Activated naive CD4-positive, alpha-beta T cell treated with anti-CD3 and anti-CD28 coated beads, Interleukin-2, amount 10 ng/mL, durations not matched to agents 7 days and 5 days (primary cell): ENCODE results near the gene ANTXRL.
"Not testable (repeated sequence)": the region's sequence is repeated elsewhere in the genome, so short reads cannot be mapped to it uniquely, and the experiment has no call there.

Experiments used
- CTCF ChIA-PET: fragments of 350-600 bp; sonication (Branson Sonifier 250); formaldehyde crosslinking; loops from one replicate; lab custom pipeline; 2021; ENCODE audit warnings: antibody characterized with exemption; lab: Charles Lee
- DNase-seq: peaks from one replicate; pipeline ENCODE4 v3.0.0-alpha.2; 2020
- H3K27ac Mint-ChIP-seq: one replicate; pipeline ENCODE4 v1.8.0; 2021; ENCODE audit warnings: mild to moderate bottlenecking, moderate library complexity, mixed read lengths
- H3K27me3 Mint-ChIP-seq: one replicate; pipeline ENCODE4 v1.8.0; 2021; ENCODE audit warnings: mild to moderate bottlenecking, mixed read lengths
- H3K36me3 Mint-ChIP-seq: one replicate; pipeline ENCODE4 v1.8.0; 2021; ENCODE audit warnings: mixed read lengths
- H3K4me1 Mint-ChIP-seq: one replicate; pipeline ENCODE4 v1.8.0; 2021; ENCODE audit warnings: mixed read lengths
- H3K4me3 Mint-ChIP-seq: one replicate; pipeline ENCODE4 v1.8.0; 2021; ENCODE audit warnings: mild to moderate bottlenecking, moderate library complexity, mixed read lengths
- H3K9me3 Mint-ChIP-seq: one replicate; pipeline ENCODE4 v1.8.0; 2021; ENCODE audit warnings: mixed read lengths

Gene ANTXRL

GRCh38 chr10:46310851-46311250, 24.1 kb downstream of the ANTXRL start:
- Mint-ChIP-seq H3K27ac (no peak overlapping the region), H3K27me3 (peaks cover 54% of the 10 kb centered on the region), H3K36me3 (no peaks in the 10 kb centered on the region), H3K4me3 (no peak overlapping the region), H3K9me3 (no peaks in the 10 kb centered on the region), H3K4me1 (no peaks in the 10 kb centered on the region)
- no peak for DNase-seq
- CTCF ChIA-PET, result no interaction called here

- no peak for DNase-seq
- CTCF ChIA-PET, result no interaction called here
- Mint-ChIP-seq H3K27me3 (peaks cover 51% of the 10 kb centered on the region), H3K4me3 (no peak overlapping the region), H3K9me3 (no peaks in the 10 kb centered on the region), H3K27ac (no peak overlapping the region), H3K36me3 (no peaks in the 10 kb centered on the region), H3K4me1 (no peaks in the 10 kb centered on the region)
These were observed 24.7 kb downstream of the ANTXRL start for GRCh38 chr10:46311501-46311951.

DNA sequence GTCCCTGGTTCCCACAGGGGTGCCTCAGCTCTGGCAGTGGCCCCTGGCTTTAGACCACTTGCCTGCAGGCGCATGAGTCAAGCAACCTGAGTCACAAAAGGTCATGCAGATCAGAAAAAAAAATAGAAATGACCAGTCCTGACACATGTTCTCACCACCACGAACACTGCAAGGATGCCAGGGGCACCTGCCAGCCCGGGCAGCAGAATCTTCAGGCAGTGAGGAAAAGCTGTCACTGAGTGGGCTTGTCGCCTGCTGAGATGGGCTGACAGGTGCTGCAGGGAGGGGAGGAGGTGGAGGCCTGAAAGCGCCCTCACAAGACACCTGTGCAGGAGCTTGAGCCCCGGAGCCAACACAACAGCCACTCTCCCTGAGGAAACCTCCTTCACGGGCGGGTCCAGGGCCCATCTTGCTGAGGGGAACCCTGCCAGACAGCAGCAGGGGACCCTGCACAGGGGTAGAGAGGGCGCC, 25.2 kb downstream of the ANTXRL start:
- H3K4me1 Mint-ChIP-seq, result not testable (repeated sequence)

DNA sequence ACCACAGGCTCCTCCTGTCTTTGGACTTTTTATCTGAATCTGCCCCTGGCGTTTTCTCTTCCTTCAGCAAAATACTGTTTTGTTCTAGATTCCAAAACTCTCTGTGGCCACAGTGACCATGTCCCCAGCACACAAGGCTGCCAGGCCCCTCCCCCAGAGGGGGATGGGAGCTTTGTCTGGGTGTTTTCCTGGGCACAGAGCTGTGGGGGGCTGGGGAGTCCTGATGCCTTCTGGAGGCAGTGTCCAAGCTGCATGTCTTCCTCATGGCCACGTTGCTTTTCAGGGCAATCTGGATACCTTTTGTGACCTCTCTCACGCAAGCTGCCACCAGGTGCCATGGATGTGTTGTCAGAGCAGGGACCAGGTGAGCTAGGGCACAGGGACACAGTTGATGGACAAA, 26.2 kb downstream of the ANTXRL start:
- H3K27ac Mint-ChIP-seq, result no peak overlapping the region
- DNase-seq, result no peak
- H3K9me3 Mint-ChIP-seq, result no peaks in the 10 kb centered on the region
- no peak overlapping the region for H3K4me3 Mint-ChIP-seq
- H3K36me3 Mint-ChIP-seq, result no peaks in the 10 kb centered on the region
- CTCF ChIA-PET, result no interaction called here
- no peaks in the 10 kb centered on the region for H3K4me1 Mint-ChIP-seq
- peaks cover 47% of the 10 kb centered on the region for H3K27me3 Mint-ChIP-seq

More for the DNA sequence above, 25.2 kb downstream of the ANTXRL start:
- CTCF ChIA-PET, H3K36me3 Mint-ChIP-seq, DNase-seq, H3K4me3 Mint-ChIP-seq, H3K27ac Mint-ChIP-seq, H3K9me3 Mint-ChIP-seq: not testable (repeated sequence)
- peaks cover 49% of the 10 kb centered on the region for H3K27me3 Mint-ChIP-seq

GRCh38 chr10:46314071-46314470, 27.3 kb downstream of the ANTXRL start:
- CTCF ChIA-PET, result no interaction called here
- Mint-ChIP-seq H3K27ac (no peak overlapping the region), H3K27me3 (peaks cover 41% of the 10 kb centered on the region), H3K9me3 (no peaks in the 10 kb centered on the region), H3K4me1 (no peaks in the 10 kb centered on the region), H3K36me3 (no peaks in the 10 kb centered on the region), H3K4me3 (no peak overlapping the region)
- DNase-seq, result no peak

DNA sequence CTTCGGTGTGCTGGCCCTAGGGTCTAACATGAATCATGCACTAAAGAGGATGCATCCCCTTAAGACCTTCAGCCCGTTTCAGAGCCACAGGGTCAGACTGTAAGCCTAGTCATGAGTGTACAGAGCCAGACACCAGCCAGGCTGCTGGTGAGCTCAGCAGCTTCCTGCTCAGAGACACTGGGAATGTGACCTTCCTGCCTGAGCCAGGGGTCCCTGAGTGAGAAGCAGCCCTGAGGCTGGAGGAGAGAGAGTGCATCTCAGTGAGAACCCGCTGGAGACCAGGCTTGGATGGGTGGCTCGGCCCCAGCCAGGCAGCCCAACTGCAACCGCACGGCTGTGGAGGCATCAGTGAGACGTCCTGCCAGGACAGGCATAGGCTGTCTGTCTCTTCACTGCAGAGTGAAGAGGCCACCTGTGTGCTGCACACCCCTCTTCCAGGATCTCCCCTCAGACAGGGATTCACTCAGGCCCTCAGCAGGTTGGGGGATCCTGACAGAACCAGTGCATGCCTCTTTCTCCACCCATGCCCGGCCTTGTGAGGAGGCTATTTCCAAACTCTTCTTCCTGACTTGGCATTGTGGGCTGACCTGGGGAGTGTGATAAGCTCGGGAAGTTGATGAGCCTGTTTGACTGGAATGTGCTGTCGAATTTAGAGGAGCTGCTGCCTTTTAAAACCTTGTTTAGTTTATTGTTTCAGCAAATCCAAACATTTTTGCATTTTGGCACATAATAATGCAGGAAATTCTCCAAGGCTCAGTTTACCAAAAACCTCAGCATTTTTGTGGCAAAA, 28.5 kb downstream of the ANTXRL start:
- DNase-seq, H3K9me3 Mint-ChIP-seq, H3K27ac Mint-ChIP-seq, H3K4me3 Mint-ChIP-seq, H3K4me1 Mint-ChIP-seq, H3K36me3 Mint-ChIP-seq, CTCF ChIA-PET: not testable (repeated sequence)
- peaks cover 32% of the 10 kb centered on the region for H3K27me3 Mint-ChIP-seq

GRCh38 chr10:46317370-46317769, 30.6 kb downstream of the ANTXRL start:
- Mint-ChIP-seq H3K27me3 (peaks cover 25% of the 10 kb centered on the region), H3K4me3 (no peak overlapping the region), H3K36me3 (no peaks in the 10 kb centered on the region), H3K4me1 (no peaks in the 10 kb centered on the region), H3K9me3 (no peaks in the 10 kb centered on the region), H3K27ac (no peak overlapping the region)
- CTCF ChIA-PET, result no interaction called here
- no peak for DNase-seq

DNA sequence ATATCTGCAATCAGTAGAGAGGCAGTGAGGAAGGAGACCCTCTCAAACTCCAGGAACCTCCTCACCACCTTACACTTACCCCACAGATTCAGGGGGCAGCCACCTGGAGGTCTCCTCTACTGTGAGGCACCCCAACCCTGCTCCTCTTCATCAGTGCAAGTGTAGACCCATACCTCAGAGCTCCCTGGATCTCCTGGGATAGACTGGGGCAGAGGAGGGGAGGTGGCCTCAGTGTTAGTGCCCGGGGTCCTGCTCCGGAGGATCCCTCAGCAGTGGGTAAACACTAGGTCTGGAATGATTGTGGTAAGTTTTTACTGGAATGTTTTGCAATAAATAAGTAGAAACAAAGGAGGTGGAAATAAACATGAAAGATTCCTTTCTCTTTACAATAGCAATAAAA, 31.1 kb downstream of the ANTXRL start:
- no peaks in the 10 kb centered on the region for H3K9me3 Mint-ChIP-seq

DNA sequence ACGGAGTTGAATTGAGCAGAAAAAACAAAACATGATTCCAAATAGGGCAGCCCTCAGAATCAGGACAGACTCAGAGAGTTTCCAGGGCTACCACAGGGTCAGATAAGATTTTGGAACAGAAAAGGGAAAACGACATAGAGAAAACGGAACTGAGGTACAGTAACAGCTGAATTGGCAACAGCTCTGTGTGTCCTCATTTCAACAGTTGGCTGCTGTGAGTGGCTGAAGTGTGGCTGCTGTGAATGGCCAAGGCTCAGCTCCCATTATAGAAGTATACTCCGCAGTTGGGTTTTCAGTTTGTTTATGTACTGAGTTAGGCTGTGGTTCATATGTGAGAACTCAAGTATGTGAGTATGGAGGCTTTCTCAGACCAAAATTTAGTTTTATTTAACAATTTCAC, 32.0 kb downstream of the ANTXRL start:
- DNase-seq, result no peak
- H3K27ac Mint-ChIP-seq, result no peak overlapping the region
- no peaks in the 10 kb centered on the region for H3K9me3 Mint-ChIP-seq
- peaks cover 25% of the 10 kb centered on the region for H3K27me3 Mint-ChIP-seq
- no peaks in the 10 kb centered on the region for H3K36me3 Mint-ChIP-seq
- no peak overlapping the region for H3K4me3 Mint-ChIP-seq
- CTCF ChIA-PET, result no interaction called here
- H3K4me1 Mint-ChIP-seq, result no peaks in the 10 kb centered on the region

More for the DNA sequence above, 31.1 kb downstream of the ANTXRL start:
- no peak overlapping the region for H3K27ac Mint-ChIP-seq
- no peak overlapping the region for H3K4me3 Mint-ChIP-seq
- CTCF ChIA-PET, result no interaction called here
- H3K36me3 Mint-ChIP-seq, result no peaks in the 10 kb centered on the region
- peaks cover 25% of the 10 kb centered on the region for H3K27me3 Mint-ChIP-seq
- DNase-seq, result no peak
- no peaks in the 10 kb centered on the region for H3K4me1 Mint-ChIP-seq

DNA sequence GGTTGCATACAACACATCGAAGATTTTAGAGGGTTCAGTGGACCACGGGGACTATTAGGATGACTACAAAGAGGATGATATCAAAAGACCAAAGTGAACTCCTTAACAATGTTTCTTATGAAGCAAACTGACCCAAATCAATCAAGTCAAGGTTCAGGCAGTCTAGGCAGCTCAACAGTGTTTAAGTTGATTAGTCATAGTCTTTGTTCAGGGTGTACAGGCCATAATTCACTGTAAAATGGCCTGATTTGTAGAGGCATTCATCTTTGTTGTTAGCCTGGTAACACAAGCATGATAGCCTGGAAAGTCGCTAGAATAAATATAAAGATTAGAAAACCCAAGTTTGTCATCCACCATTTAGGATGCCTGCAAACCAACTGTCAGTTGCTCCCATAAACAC, 32.6 kb downstream of the ANTXRL start:
- CTCF ChIA-PET, result no interaction called here
- no peak overlapping the region for H3K4me3 Mint-ChIP-seq
- no peaks in the 10 kb centered on the region for H3K9me3 Mint-ChIP-seq
- peaks cover 25% of the 10 kb centered on the region for H3K27me3 Mint-ChIP-seq
- DNase-seq, result no peak
- H3K36me3 Mint-ChIP-seq, result no peaks in the 10 kb centered on the region
- H3K27ac Mint-ChIP-seq, result no peak overlapping the region
- no peaks in the 10 kb centered on the region for H3K4me1 Mint-ChIP-seq

- no peaks in the 10 kb centered on the region for H3K9me3 Mint-ChIP-seq
- peaks cover 21% of the 10 kb centered on the region for H3K27me3 Mint-ChIP-seq
- H3K36me3 Mint-ChIP-seq, result no peaks in the 10 kb centered on the region
- no peak overlapping the region for H3K4me3 Mint-ChIP-seq
- CTCF ChIA-PET, result no interaction called here
- no peaks in the 10 kb centered on the region for H3K4me1 Mint-ChIP-seq
- no peak for DNase-seq
- no peak overlapping the region for H3K27ac Mint-ChIP-seq
These were observed 35.0 kb downstream of the ANTXRL start for GRCh38 chr10:46321770-46322169.

GRCh38 chr10:46323176-46323575, 36.4 kb downstream of the ANTXRL start:
- CTCF ChIA-PET, result interaction anchor here (1.2 kb wide), 1 partner anchor 95 kb away, joined by 3 read pairs; no protein-coding TSS in a partner anchor
- H3K27me3 Mint-ChIP-seq, result peaks cover 25% of the 10 kb centered on the region
- no peaks in the 10 kb centered on the region for H3K36me3 Mint-ChIP-seq
- H3K27ac Mint-ChIP-seq, result no peak overlapping the region
- no peak overlapping the region for H3K4me3 Mint-ChIP-seq
- H3K9me3 Mint-ChIP-seq, result no peaks in the 10 kb centered on the region
- H3K4me1 Mint-ChIP-seq, result no peaks in the 10 kb centered on the region
- DNase-seq, result no peak

- no peaks in the 10 kb centered on the region for H3K9me3 Mint-ChIP-seq
- DNase-seq, result no peak
- no peaks in the 10 kb centered on the region for H3K4me1 Mint-ChIP-seq
- no peak overlapping the region for H3K4me3 Mint-ChIP-seq
- CTCF ChIA-PET, result interaction anchor here (1.1 to 1.5 kb wide), 3 partner anchors 26 to 97 kb away, joined by 4 read pairs; no protein-coding TSS in a partner anchor
- H3K27me3 Mint-ChIP-seq, result peaks cover 37% of the 10 kb centered on the region
- H3K27ac Mint-ChIP-seq, result no peak overlapping the region
- H3K36me3 Mint-ChIP-seq, result no peaks in the 10 kb centered on the region
These were observed 38.2 kb downstream of the ANTXRL start for GRCh38 chr10:46325021-46325420.

- Mint-ChIP-seq H3K36me3 (no peaks in the 10 kb centered on the region), H3K4me1 (no peaks in the 10 kb centered on the region), H3K9me3 (no peaks in the 10 kb centered on the region), H3K4me3 (no peak overlapping the region), H3K27me3 (peaks cover 40% of the 10 kb centered on the region), H3K27ac (no peak overlapping the region)
- CTCF ChIA-PET, result interaction anchor here (0.9 to 1.5 kb wide), 4 partner anchors 27 to 98 kb away, joined by 3 to 4 read pairs (median 4); no protein-coding TSS in a partner anchor
- no peak for DNase-seq
These were observed 39.3 kb downstream of the ANTXRL start for GRCh38 chr10:46326066-46326465.

- Mint-ChIP-seq H3K36me3 (no peaks in the 10 kb centered on the region), H3K4me1 (no peaks in the 10 kb centered on the region), H3K27me3 (peaks cover 44% of the 10 kb centered on the region), H3K27ac (peak overlapping the region; percentile 29), H3K9me3 (no peaks in the 10 kb centered on the region), H3K4me3 (no peak overlapping the region)
- CTCF ChIA-PET, result no interaction called here
- no peak for DNase-seq
These were observed 40.2 kb downstream of the ANTXRL start for GRCh38 chr10:46326971-46327370.
